A549 (cell line): ENCODE measurements around the gene WDFY2. TPM values are rescaled to one million over a fixed set of nuclear protein-coding genes. Genes with fewer than 3 reads are reported as not detected.

ENCODE experiments used
- ATAC-seq, 2 experiments: fragments of 200-7000 bp in 1 of 2; fragments of >200 bp in 1 of 2; cut with Nextera tagmentation in 1 of 2; cut with Tn5 transposase in 1 of 2; 3 replicates each; pipeline versions ENCODE4 v1.8.0 to v1.9.1; 2018 to 2020; ENCODE audit warnings: mild to moderate bottlenecking in 1 of 2, moderate library complexity in 1 of 2
- CTCF ChIA-PET: fragments of 300-600 bp; sonication (Branson Sonifier 250); formaldehyde crosslinking; extraction: SDS; loops from one replicate; lab custom pipeline; 2021; ENCODE audit warnings: antibody characterized with exemption, inconsistent platforms; lab: Yijun Ruan, JAX
- POLR2A ChIA-PET: fragments of 350-600 bp; formaldehyde crosslinking; extraction: SDS; loops from one replicate; lab custom pipeline; 2021; ENCODE audit warnings: antibody characterized with exemption, inconsistent platforms; lab: Yijun Ruan, JAX
- DNase-seq, 2 experiments: peaks; one replicate each; pipeline versions ENCODE4 v3.0.0 to v3.0.0-alpha.2; 2011 to 2016; ENCODE audit warnings: low read depth in 1 of 2, low spot score in 1 of 2
- FAIRE-seq: peaks from 2 replicates; lab custom pipeline; 2011; peaks lifted over from hg19 to GRCh38; lab: Jason Lieb, UNC
- H3K27ac ChIP-seq, 2 experiments: fragments of >200 bp; sonication (Bioruptor Twin); formaldehyde crosslinking; 3 replicates each; pipeline ENCODE4 v1.5.1; 2016 to 2017
- H3K4me1 ChIP-seq: fragments of >200 bp; sonication (Bioruptor Twin); formaldehyde crosslinking; 3 replicates; pipeline ENCODE4 v1.6.1; 2016
- H3K4me2 ChIP-seq: fragments of >200 bp; sonication (Bioruptor Twin); formaldehyde crosslinking; 3 replicates; pipeline ENCODE4 v1.6.1; 2016
- H3K4me3 ChIP-seq: fragments of >200 bp; sonication (Bioruptor Twin); formaldehyde crosslinking; 3 replicates; pipeline ENCODE4 v1.5.1; 2016
- H3K9me3 ChIP-seq: fragments of >200 bp; sonication (Bioruptor Twin); formaldehyde crosslinking; 3 replicates; pipeline ENCODE4 v1.6.1; 2016
- BHLHE40 ChIP-seq: IDR thresholded peaks from 2 replicates; pipeline ENCODE4 v1.6.1; 2012; ENCODE audit warnings: low read depth, low read length, inconsistent platforms
- CBX2 ChIP-seq: fragments of 200-600 bp; sonication (generic); IDR thresholded peaks from 2 replicates; pipeline ENCODE4 v1.6.1; 2016; ENCODE audit warnings: low read depth, mild to moderate bottlenecking, borderline replicate concordance
- CBX8 ChIP-seq: fragments of 200-600 bp; sonication (generic); IDR thresholded peaks from 2 replicates; pipeline ENCODE4 v1.6.1; 2016
- CEBPB ChIP-seq, 2 experiments: fragments of >200 bp in 1 of 2; sonication (Bioruptor Twin) in 1 of 2; formaldehyde crosslinking in 1 of 2; IDR thresholded peaks; 2 replicates each; pipeline ENCODE4 v1.6.1; 2012 to 2016
- CHD4 ChIP-seq: fragments of 200-600 bp; sonication (generic); IDR thresholded peaks from 2 replicates; pipeline ENCODE4 v1.6.1; 2016; ENCODE audit warnings: antibody characterized with exemption, mild to moderate bottlenecking, borderline replicate concordance
- EHMT2 ChIP-seq: fragments of 200-600 bp; sonication (generic); IDR thresholded peaks from 2 replicates; pipeline ENCODE4 v1.6.1; 2016; ENCODE audit warnings: antibody characterized with exemption, low read depth, mild to moderate bottlenecking, moderate library complexity
- FOSB ChIP-seq: fragments of 250-450 bp; sonication (Bioruptor Pico); IDR thresholded peaks from 2 replicates; pipeline ENCODE4 v1.5.0; 2020; ENCODE audit warnings: mild to moderate bottlenecking, moderate library complexity
- FOSL2 ChIP-seq, 2 experiments: fragments of 450-650 bp in 1 of 2; fragments of >200 bp in 1 of 2; sonication (Bioruptor Twin) in 1 of 2; formaldehyde crosslinking; IDR thresholded peaks; 2 replicates each; pipeline versions ENCODE4 v1.5.0 to v1.6.1; 2016 to 2020; ENCODE audit warnings: mild to moderate bottlenecking in 1 of 2, moderate library complexity in 1 of 2
- HDAC2 ChIP-seq: fragments of 200-600 bp; sonication (generic); IDR thresholded peaks from 2 replicates; pipeline ENCODE4 v1.6.1; 2016
- HOXA7 ChIP-seq: fragments of 250-450 bp; sonication (Bioruptor Pico); IDR thresholded peaks from 2 replicates; pipeline ENCODE4 v1.5.0; 2020; ENCODE audit warnings: mild to moderate bottlenecking, moderate library complexity
- HOXB5 ChIP-seq: fragments of 250-450 bp; sonication (Bioruptor Pico); IDR thresholded peaks from 2 replicates; pipeline ENCODE4 v1.5.0; 2020; ENCODE audit warnings: mild to moderate bottlenecking, moderate library complexity
- MAFK ChIP-seq: fragments of 450-650 bp; IDR thresholded peaks from 2 replicates; pipeline ENCODE4 v1.6.1; 2014; ENCODE audit not compliant: partially characterized antibody
- MAZ ChIP-seq: fragments of 150-350 bp; IDR thresholded peaks from 2 replicates; pipeline ENCODE4 v1.6.1; 2014; ENCODE audit warnings: antibody characterized with exemption, low read depth, low read length, borderline replicate concordance
- MYC ChIP-seq: IDR thresholded peaks from 2 replicates; pipeline ENCODE4 v1.6.1; 2012; ENCODE audit warnings: mild to moderate bottlenecking, inconsistent platforms, low read length, improper control_type of control experiment, borderline replicate concordance
- NFE2L2 ChIP-seq: fragments of 150-350 bp; conservative IDR thresholded peaks from 2 replicates; pipeline ENCODE4 v1.6.1; 2014; ENCODE audit warnings: low read length
- POLR2AphosphoS2 ChIP-seq: conservative IDR thresholded peaks from 2 replicates; pipeline ENCODE4 v1.6.1; 2012; ENCODE audit warnings: low read length, improper control_type of control experiment, inconsistent platforms
- RAD21 ChIP-seq, 2 experiments: fragments of >200 bp in 1 of 2; sonication (Bioruptor Twin) in 1 of 2; formaldehyde crosslinking in 1 of 2; IDR thresholded peaks in 1 of 2; conservative IDR thresholded peaks in 1 of 2; 2 replicates in 1 of 2; 3 replicates in 1 of 2; pipeline ENCODE4 v1.6.1; 2012 to 2018; ENCODE audit warnings: inconsistent platforms in 1 of 2
- RCOR1 ChIP-seq: fragments of 150-350 bp; IDR thresholded peaks from 2 replicates; pipeline ENCODE4 v1.6.1; 2014; ENCODE audit warnings: antibody characterized with exemption, low read length, low read depth
- RNF2 ChIP-seq: fragments of 200-600 bp; sonication (generic); IDR thresholded peaks from 2 replicates; pipeline ENCODE4 v1.6.1; 2016; ENCODE audit warnings: low read depth, mild to moderate bottlenecking, antibody characterized with exemption, moderate library complexity, borderline replicate concordance
- SMC3 ChIP-seq: fragments of >200 bp; sonication (Bioruptor Twin); formaldehyde crosslinking; IDR thresholded peaks from 3 replicates; pipeline ENCODE4 v1.6.1; 2018; ENCODE audit warnings: inconsistent platforms
- WGBS: methylation state at CpG from one replicate; pipeline ENCODE4 v1.1.6; 2017; ENCODE audit errors: missing lambda C conversion rate; 5-methylcytosine and 5-hydroxymethylcytosine counted together
- polyA plus RNA-seq, 4 experiments: library from polyadenylated mRNA; depleted of rRNA in 3 of 4; stranded (reverse); fragments of >200 nt; fragmentation: RNase III in 1 of 4; extraction: RNeasy Plus Mini Kit Qiagen cat#74134 plus additional on column Dnase treatment in 1 of 4; gene quantifications; 2 replicates in 3 of 4; 3 replicates in 1 of 4; pipeline ENCODE4 v1.2.3, GENCODE V29; 2011 to 2017
- TF ChIP-seq, protein P1 (sequence below): fragments of 200-600 bp; sonication (generic); IDR thresholded peaks from 2 replicates; pipeline ENCODE4 v1.6.1; 2016; ENCODE audit warnings: antibody characterized with exemption, mild to moderate bottlenecking, moderate library complexity
- TF ChIP-seq, protein P2 (sequence below): fragments of 150-350 bp; IDR thresholded peaks from 2 replicates; pipeline ENCODE4 v1.6.1; 2014; ENCODE audit warnings: low read depth, mild to moderate bottlenecking, low read length
- TF ChIP-seq, protein P3 (sequence below): fragments of 250-450 bp; sonication (Bioruptor Pico); IDR thresholded peaks from 2 replicates; pipeline ENCODE4 v1.5.0; 2020; ENCODE audit warnings: low read depth, mild to moderate bottlenecking, moderate library complexity
- TF ChIP-seq, protein P4 (sequence below): fragments of 450-650 bp; IDR thresholded peaks from 2 replicates; pipeline ENCODE4 v1.6.1; 2014; ENCODE audit warnings: antibody characterized with exemption
- TF ChIP-seq, protein P5 (sequence below): IDR thresholded peaks from 2 replicates; pipeline ENCODE4 v1.6.1; 2012; ENCODE audit warnings: low read depth, borderline replicate concordance

WDFY2 gene
- polyA plus RNA-seq, 2 of the 4 experiments (the other 2 are of a cell fraction), result 5.2 to 8.5 TPM

DNA sequence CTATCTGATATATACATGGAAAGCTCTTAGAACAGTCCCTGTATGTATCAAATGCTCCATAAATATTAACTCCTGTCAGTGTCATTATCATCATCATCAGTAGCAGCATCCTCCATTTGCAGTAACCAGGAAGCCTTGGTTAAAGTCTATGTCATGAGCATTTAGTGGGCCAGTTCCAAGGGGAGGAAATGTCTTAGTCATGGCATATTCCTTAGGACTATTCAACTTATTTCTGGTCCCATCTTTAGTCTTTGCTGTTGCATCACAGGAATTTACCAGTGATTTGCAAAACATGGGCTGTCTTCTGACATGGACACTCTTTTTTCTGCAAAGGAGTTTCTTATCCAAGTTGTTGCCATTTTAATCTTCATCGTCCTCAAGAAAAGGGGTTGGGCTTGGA lies 98.4 kb downstream of the WDFY2 start:
- H3K27ac ChIP-seq, result peak overlapping the region in 1 of 2 experiments; percentile 72; a peak in 2 of 6 replicates
- peaks cover 55% of the 10 kb centered on the region for H3K4me1 ChIP-seq
- no peak overlapping the region for H3K4me3 ChIP-seq
- H3K9me3 ChIP-seq, result no peaks in the 10 kb centered on the region
- ATAC-seq, result no peak
- 81% methylated on average over 1 of the region's 1 CpG for WGBS
- no peak for FAIRE-seq
- no peak overlapping the region; the same call in 2 of the 3 replicates for H3K4me2 ChIP-seq
- CTCF ChIA-PET, result no interaction called here
- TF ChIP-seq FOSB (CRISPR knock-in tag), result no peak
- TF ChIP-seq HDAC2, result no peak
- no peak for TF ChIP-seq RCOR1
- TF ChIP-seq NFE2L2, result no peak
- TF ChIP-seq, protein P1, sequence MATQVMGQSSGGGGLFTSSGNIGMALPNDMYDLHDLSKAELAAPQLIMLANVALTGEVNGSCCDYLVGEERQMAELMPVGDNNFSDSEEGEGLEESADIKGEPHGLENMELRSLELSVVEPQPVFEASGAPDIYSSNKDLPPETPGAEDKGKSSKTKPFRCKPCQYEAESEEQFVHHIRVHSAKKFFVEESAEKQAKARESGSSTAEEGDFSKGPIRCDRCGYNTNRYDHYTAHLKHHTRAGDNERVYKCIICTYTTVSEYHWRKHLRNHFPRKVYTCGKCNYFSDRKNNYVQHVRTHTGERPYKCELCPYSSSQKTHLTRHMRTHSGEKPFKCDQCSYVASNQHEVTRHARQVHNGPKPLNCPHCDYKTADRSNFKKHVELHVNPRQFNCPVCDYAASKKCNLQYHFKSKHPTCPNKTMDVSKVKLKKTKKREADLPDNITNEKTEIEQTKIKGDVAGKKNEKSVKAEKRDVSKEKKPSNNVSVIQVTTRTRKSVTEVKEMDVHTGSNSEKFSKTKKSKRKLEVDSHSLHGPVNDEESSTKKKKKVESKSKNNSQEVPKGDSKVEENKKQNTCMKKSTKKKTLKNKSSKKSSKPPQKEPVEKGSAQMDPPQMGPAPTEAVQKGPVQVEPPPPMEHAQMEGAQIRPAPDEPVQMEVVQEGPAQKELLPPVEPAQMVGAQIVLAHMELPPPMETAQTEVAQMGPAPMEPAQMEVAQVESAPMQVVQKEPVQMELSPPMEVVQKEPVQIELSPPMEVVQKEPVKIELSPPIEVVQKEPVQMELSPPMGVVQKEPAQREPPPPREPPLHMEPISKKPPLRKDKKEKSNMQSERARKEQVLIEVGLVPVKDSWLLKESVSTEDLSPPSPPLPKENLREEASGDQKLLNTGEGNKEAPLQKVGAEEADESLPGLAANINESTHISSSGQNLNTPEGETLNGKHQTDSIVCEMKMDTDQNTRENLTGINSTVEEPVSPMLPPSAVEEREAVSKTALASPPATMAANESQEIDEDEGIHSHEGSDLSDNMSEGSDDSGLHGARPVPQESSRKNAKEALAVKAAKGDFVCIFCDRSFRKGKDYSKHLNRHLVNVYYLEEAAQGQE, result no peak
- TF ChIP-seq MYC, result no peak
- no peak for TF ChIP-seq HOXA7 (CRISPR knock-in tag)
- no peak for TF ChIP-seq POLR2AphosphoS2
- no peak for TF ChIP-seq RNF2
- TF ChIP-seq, protein P2, sequence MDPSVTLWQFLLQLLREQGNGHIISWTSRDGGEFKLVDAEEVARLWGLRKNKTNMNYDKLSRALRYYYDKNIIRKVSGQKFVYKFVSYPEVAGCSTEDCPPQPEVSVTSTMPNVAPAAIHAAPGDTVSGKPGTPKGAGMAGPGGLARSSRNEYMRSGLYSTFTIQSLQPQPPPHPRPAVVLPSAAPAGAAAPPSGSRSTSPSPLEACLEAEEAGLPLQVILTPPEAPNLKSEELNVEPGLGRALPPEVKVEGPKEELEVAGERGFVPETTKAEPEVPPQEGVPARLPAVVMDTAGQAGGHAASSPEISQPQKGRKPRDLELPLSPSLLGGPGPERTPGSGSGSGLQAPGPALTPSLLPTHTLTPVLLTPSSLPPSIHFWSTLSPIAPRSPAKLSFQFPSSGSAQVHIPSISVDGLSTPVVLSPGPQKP, result no peak
- TF ChIP-seq, all 56 proteins: peak for 0
- no peak for DNase-seq
- POLR2A ChIA-PET, result no interaction called here

DNA sequence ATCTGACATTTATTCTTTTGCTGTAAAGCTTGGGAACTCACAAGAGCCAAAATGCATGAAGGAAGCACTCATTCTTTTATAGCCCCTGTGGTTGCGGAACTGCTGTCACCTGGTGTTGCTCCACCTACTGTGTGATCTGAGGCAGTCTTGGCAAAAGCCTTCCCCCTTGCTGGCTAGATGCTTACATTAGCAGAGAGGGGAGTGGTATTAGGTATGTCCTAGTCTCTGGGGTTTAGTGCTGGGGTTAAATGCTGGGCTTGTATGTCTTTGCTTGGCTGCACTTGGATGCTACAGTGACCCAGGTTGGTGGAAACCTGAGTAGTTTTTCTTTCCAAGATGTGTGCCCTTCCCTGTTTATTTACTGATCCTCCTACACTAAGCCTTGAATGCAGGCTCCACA lies 99.3 kb downstream of the WDFY2 start:
- no peak for ATAC-seq
- CTCF ChIA-PET, result no interaction called here
- TF ChIP-seq CEBPB (IDR thresholded peaks at IDR 0.05) (no peak), MAZ (no peak)

DNA sequence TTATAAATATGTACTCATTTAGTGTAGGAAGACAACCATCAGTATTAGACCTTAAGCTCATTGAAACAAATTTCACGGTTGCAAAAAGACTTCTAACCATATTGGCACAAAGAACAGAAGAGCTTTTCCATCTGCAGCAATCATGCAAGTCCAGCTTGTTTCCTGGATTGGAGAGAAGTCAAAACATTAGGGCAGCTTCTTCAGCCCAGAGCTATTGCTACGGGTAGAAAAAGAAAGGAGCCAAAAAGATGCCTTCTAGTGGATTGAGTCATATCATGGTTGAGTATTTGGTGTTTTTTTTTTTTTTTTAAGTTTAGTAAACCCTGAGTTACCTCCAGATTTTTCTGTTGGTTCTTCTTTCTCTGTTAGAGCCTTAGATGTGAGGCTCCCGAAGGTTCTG lies 99.8 kb downstream of the WDFY2 start:
- DNase-seq (no peak), ATAC-seq (no peak), FAIRE-seq (no peak)
- CTCF ChIA-PET, result interaction anchor here (1.2 to 1.4 kb wide), 2 partner anchors 73 to 113 kb away, joined by 3 read pairs; no protein-coding TSS in a partner anchor
- TF ChIP-seq, protein P3, sequence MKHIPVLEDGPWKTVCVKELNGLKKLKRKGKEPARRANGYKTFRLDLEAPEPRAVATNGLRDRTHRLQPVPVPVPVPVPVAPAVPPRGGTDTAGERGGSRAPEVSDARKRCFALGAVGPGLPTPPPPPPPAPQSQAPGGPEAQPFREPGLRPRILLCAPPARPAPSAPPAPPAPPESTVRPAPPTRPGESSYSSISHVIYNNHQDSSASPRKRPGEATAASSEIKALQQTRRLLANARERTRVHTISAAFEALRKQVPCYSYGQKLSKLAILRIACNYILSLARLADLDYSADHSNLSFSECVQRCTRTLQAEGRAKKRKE (CRISPR knock-in tag), result no peak
- no peak for TF ChIP-seq FOSL2 (IDR thresholded peaks at IDR 0.05)
- no peak for TF ChIP-seq FOSL2 (CRISPR knock-in tag; IDR thresholded peaks at IDR 0.05)
- no peak for TF ChIP-seq EHMT2
- TF ChIP-seq RCOR1, result no peak
- TF ChIP-seq HOXB5 (CRISPR knock-in tag), result no peak
- no peak for TF ChIP-seq CBX2
- TF ChIP-seq CBX8, result no peak
- TF ChIP-seq NFE2L2, result no peak
- no peak for TF ChIP-seq MAZ
- TF ChIP-seq SMC3, result no peak
- TF ChIP-seq, protein P4, sequence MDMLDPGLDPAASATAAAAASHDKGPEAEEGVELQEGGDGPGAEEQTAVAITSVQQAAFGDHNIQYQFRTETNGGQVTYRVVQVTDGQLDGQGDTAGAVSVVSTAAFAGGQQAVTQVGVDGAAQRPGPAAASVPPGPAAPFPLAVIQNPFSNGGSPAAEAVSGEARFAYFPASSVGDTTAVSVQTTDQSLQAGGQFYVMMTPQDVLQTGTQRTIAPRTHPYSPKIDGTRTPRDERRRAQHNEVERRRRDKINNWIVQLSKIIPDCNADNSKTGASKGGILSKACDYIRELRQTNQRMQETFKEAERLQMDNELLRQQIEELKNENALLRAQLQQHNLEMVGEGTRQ, result no peak
- no peak for TF ChIP-seq RAD21 (conservative IDR thresholded peaks at IDR 0.05 in 1 of 2, IDR thresholded peaks at IDR 0.05 in 1 of 2)
- no peak for TF ChIP-seq HDAC2
- no peak for TF ChIP-seq MAFK
- no peak for TF ChIP-seq MYC
- TF ChIP-seq, protein P5, sequence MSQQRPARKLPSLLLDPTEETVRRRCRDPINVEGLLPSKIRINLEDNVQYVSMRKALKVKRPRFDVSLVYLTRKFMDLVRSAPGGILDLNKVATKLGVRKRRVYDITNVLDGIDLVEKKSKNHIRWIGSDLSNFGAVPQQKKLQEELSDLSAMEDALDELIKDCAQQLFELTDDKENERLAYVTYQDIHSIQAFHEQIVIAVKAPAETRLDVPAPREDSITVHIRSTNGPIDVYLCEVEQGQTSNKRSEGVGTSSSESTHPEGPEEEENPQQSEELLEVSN, result no peak
- TF ChIP-seq FOSB (CRISPR knock-in tag), result no peak
- TF ChIP-seq CHD4, result no peak
- TF ChIP-seq BHLHE40, result no peak
- H3K4me2 ChIP-seq, result no peak overlapping the region
- POLR2A ChIA-PET, result interaction anchor here (0.7 kb wide), 1 partner anchor 40 kb away, joined by 4 read pairs; no protein-coding TSS in a partner anchor
- H3K4me3 ChIP-seq, result no peak overlapping the region
- WGBS, result 94% methylated on average over 3 of the region's 3 CpGs
- H3K4me1 ChIP-seq, result peaks cover 52% of the 10 kb centered on the region
- H3K27ac ChIP-seq, result no peak overlapping the region; a peak in 1 of 6 replicates
- no peaks in the 10 kb centered on the region for H3K9me3 ChIP-seq

More for the DNA sequence above, 99.3 kb downstream of the WDFY2 start:
- peaks cover 53% of the 10 kb centered on the region for H3K4me1 ChIP-seq
- WGBS, result 100% methylated on average over 1 of the region's 1 CpG
- DNase-seq (no peak), FAIRE-seq (no peak)
- H3K4me2 ChIP-seq, result no peak overlapping the region
- H3K9me3 ChIP-seq, result no peaks in the 10 kb centered on the region
- POLR2A ChIA-PET, result interaction anchor here (0.7 kb wide), 1 partner anchor 39 kb away, joined by 4 read pairs; no protein-coding TSS in a partner anchor
- no peak overlapping the region for H3K4me3 ChIP-seq
- no peak overlapping the region; a peak in 1 of 6 replicates for H3K27ac ChIP-seq
